GM23338 (cell line): ENCODE measurements around the gene APPBP2. TPM values are rescaled to one million over a fixed set of nuclear protein-coding genes. Genes with fewer than 3 reads are reported as not detected.

ENCODE experiments used
- ATAC-seq: fragments of 200-7000 bp; cut with Tn5 transposase; 3 replicates; pipeline ENCODE4 v1.9.1; 2020
- DNase-seq: peaks from one replicate; pipeline ENCODE4 v3.0.0-alpha.2; 2015; ENCODE audit warnings: low spot score
- H2AFZ ChIP-seq: fragments of 200-600 bp; sonication (generic); 2 replicates; pipeline ENCODE4 v1.8.0; 2016; ENCODE audit warnings: antibody characterized with exemption, mild to moderate bottlenecking, moderate library complexity
- H3F3A ChIP-seq: fragments of 200-600 bp; sonication (generic); replicated peaks from 2 replicates; pipeline ENCODE4 v1.8.0; 2017; ENCODE audit warnings: antibody characterized with exemption, mixed run types, low read depth
- H3K27ac ChIP-seq: fragments of 200-600 bp; sonication (generic); 2 replicates; pipeline ENCODE4 v1.6.1; 2016; ENCODE audit warnings: low read depth
- H3K27me3 ChIP-seq: fragments of 200-600 bp; sonication (generic); 2 replicates; pipeline ENCODE4 v1.8.0; 2016; ENCODE audit warnings: mild to moderate bottlenecking, mixed run types, moderate library complexity; ENCODE audit not compliant: insufficient read depth
- H3K36me3 ChIP-seq: fragments of 200-600 bp; sonication (generic); 2 replicates; pipeline ENCODE4 v1.8.0; 2016; ENCODE audit warnings: mild to moderate bottlenecking; ENCODE audit not compliant: insufficient read depth
- H3K4me1 ChIP-seq: fragments of 200-600 bp; sonication (generic); 2 replicates; pipeline ENCODE4 v1.8.0; 2016; ENCODE audit warnings: mild to moderate bottlenecking, moderate library complexity; ENCODE audit not compliant: insufficient read depth
- H3K4me2 ChIP-seq: fragments of 200-600 bp; sonication (generic); 2 replicates; pipeline ENCODE4 v1.7.1; 2017; ENCODE audit warnings: mixed run types
- H3K4me3 ChIP-seq: fragments of 200-600 bp; sonication (generic); 2 replicates; pipeline ENCODE4 v1.6.1; 2016; ENCODE audit warnings: mixed run types
- H3K79me2 ChIP-seq: fragments of 200-600 bp; sonication (generic); replicated peaks from 2 replicates; pipeline ENCODE4 v1.8.0; 2017; ENCODE audit warnings: mild to moderate bottlenecking; ENCODE audit not compliant: insufficient read depth
- H3K9me2 ChIP-seq: fragments of 200-600 bp; sonication (generic); 2 replicates; pipeline ENCODE4 v1.8.0; 2017; ENCODE audit not compliant: insufficient read depth
- H4K20me1 ChIP-seq: fragments of 200-600 bp; sonication (generic); replicated peaks from 2 replicates; pipeline ENCODE4 v1.8.0; 2017; ENCODE audit warnings: mild to moderate bottlenecking; ENCODE audit not compliant: insufficient read depth
- H3K27ac Mint-ChIP-seq: 2 replicates; pipeline ENCODE4 v1.8.0; 2020; ENCODE audit warnings: inconsistent platforms, mild to moderate bottlenecking, moderate library complexity, mixed read lengths
- H3K27me3 Mint-ChIP-seq: 3 replicates; pipeline ENCODE4 v1.8.0; 2022; ENCODE audit warnings: low read depth, mild to moderate bottlenecking, moderate library complexity, mixed read lengths, inconsistent platforms; ENCODE audit not compliant: insufficient read depth, poor library complexity
- H3K36me3 Mint-ChIP-seq: 3 replicates; pipeline ENCODE4 v1.8.0; 2021; ENCODE audit warnings: low read depth, mild to moderate bottlenecking, inconsistent platforms, moderate library complexity, mixed read lengths
- H3K4me1 Mint-ChIP-seq: 3 replicates; pipeline ENCODE4 v1.8.0; 2020; ENCODE audit warnings: mild to moderate bottlenecking, inconsistent platforms, mixed read lengths
- H3K4me3 Mint-ChIP-seq: 3 replicates; pipeline ENCODE4 v1.8.0; 2021; ENCODE audit warnings: moderate library complexity, mild to moderate bottlenecking, inconsistent platforms, mixed read lengths
- H3K9me3 Mint-ChIP-seq: 3 replicates; pipeline ENCODE4 v1.8.0; 2020; ENCODE audit warnings: moderate library complexity, mild to moderate bottlenecking, inconsistent platforms, mixed read lengths
- EZH2 ChIP-seq: fragments of 200-600 bp; sonication (generic); IDR thresholded peaks from one replicate; pipeline ENCODE4 v1.8.0; 2017; ENCODE audit warnings: antibody characterized with exemption, mild to moderate bottlenecking, low read depth; ENCODE audit not compliant: unreplicated experiment
- EZH2phosphoT487 ChIP-seq: fragments of 200-600 bp; sonication (generic); IDR thresholded peaks from one replicate; pipeline ENCODE4 v1.8.1; 2018; ENCODE audit warnings: antibody characterized with exemption; ENCODE audit not compliant: unreplicated experiment
- JUNB ChIP-seq: IDR thresholded peaks from one replicate; pipeline ENCODE4 v1.6.1; 2016; ENCODE audit warnings: antibody characterized with exemption; ENCODE audit not compliant: unreplicated experiment
- NANOG ChIP-seq: IDR thresholded peaks from 2 replicates; pipeline ENCODE4 v1.6.1; 2016; ENCODE audit warnings: antibody characterized with exemption, borderline replicate concordance
- POLR2AphosphoS5 ChIP-seq: IDR thresholded peaks from 2 replicates; pipeline ENCODE4 v1.6.1; 2016; ENCODE audit warnings: antibody characterized with exemption, low read depth
- ZNF331 ChIP-seq: fragments of 250-450 bp; sonication (Bioruptor Pico); IDR thresholded peaks from 2 replicates; pipeline ENCODE4 v1.5.0; 2020; ENCODE audit warnings: low read depth, mild to moderate bottlenecking, moderate library complexity
- polyA plus RNA-seq: library from polyadenylated mRNA; unstranded; fragments of >200 nt; fragmentation: Nextera tagmentation; extraction: Ambion mirVana; gene quantifications from 2 replicates; pipeline ENCODE4 v1.2.1, GENCODE V29; 2016
- total RNA-seq: library from RNA; depleted of rRNA; stranded (reverse); fragments of >200 nt; shearing (Covaris generic); gene quantifications from 2 replicates; pipeline ENCODE4 v1.2.3, GENCODE V29; 2014
- TF ChIP-seq, protein P1 (sequence below): IDR thresholded peaks from 2 replicates; pipeline ENCODE4 v1.6.1; 2016; ENCODE audit warnings: antibody characterized with exemption
- TF ChIP-seq, protein P2 (sequence below): fragments of 250-450 bp; sonication (Bioruptor Pico); IDR thresholded peaks from 2 replicates; pipeline ENCODE4 v1.5.0; 2020; ENCODE audit warnings: mild to moderate bottlenecking, moderate library complexity

Gene APPBP2
- total and polyA plus RNA-seq, 2 experiments from 2014 or later: 9.3 to 15.0 TPM

DNA sequence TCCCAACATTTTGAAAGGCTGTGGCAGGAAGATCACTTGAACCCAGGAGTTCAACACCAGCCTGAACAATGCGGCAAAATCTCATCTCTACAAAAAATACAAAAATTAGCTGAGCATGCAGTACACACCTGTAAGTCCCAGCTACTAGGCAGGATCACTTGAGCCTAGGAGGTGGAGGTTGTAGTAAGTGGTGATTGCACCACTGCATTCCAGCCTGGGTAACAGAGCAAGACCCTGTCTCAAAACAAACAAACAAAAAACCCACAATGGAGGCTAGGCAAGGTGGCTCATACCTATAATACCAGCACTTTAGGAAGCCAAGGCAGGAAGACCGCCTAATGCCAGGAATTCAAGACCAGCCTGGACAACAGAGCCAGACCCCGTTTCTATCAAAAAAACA is 12.0 kb downstream of the APPBP2 start:
- Histone ChIP-seq H4K20me1 (peaks cover 11% of the 10 kb centered on the region; the same call in 1 of the 2 replicates), H3K27me3 (no peaks in the 10 kb centered on the region), H2AFZ (no peak overlapping the region), H3K36me3 (no peaks in the 10 kb centered on the region), H3K79me2 (peaks cover 96% of the 10 kb centered on the region), H3K4me1 (no peaks in the 10 kb centered on the region), H3F3A (no peaks in the 10 kb centered on the region), H3K4me2 (no peak overlapping the region), H3K9me2 (no peaks in the 10 kb centered on the region), H3K27ac (no peak overlapping the region), H3K4me3 (no peak overlapping the region)
- Mint-ChIP-seq H3K4me1 (no peaks in the 10 kb centered on the region), H3K4me3 (no peak overlapping the region), H3K36me3 (peaks cover 26% of the 10 kb centered on the region), H3K27ac (no peak overlapping the region), H3K27me3 (no peaks in the 10 kb centered on the region), H3K9me3 (no peaks in the 10 kb centered on the region)
- TF ChIP-seq EZH2 (no peak), NANOG (no peak), JUNB (no peak), POLR2AphosphoS5 (no peak), EZH2phosphoT487 (no peak), ZNF331 (CRISPR knock-in tag) (no peak)
- TF ChIP-seq, protein P1, sequence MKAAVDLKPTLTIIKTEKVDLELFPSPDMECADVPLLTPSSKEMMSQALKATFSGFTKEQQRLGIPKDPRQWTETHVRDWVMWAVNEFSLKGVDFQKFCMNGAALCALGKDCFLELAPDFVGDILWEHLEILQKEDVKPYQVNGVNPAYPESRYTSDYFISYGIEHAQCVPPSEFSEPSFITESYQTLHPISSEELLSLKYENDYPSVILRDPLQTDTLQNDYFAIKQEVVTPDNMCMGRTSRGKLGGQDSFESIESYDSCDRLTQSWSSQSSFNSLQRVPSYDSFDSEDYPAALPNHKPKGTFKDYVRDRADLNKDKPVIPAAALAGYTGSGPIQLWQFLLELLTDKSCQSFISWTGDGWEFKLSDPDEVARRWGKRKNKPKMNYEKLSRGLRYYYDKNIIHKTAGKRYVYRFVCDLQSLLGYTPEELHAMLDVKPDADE: no peak
- TF ChIP-seq, protein P2, sequence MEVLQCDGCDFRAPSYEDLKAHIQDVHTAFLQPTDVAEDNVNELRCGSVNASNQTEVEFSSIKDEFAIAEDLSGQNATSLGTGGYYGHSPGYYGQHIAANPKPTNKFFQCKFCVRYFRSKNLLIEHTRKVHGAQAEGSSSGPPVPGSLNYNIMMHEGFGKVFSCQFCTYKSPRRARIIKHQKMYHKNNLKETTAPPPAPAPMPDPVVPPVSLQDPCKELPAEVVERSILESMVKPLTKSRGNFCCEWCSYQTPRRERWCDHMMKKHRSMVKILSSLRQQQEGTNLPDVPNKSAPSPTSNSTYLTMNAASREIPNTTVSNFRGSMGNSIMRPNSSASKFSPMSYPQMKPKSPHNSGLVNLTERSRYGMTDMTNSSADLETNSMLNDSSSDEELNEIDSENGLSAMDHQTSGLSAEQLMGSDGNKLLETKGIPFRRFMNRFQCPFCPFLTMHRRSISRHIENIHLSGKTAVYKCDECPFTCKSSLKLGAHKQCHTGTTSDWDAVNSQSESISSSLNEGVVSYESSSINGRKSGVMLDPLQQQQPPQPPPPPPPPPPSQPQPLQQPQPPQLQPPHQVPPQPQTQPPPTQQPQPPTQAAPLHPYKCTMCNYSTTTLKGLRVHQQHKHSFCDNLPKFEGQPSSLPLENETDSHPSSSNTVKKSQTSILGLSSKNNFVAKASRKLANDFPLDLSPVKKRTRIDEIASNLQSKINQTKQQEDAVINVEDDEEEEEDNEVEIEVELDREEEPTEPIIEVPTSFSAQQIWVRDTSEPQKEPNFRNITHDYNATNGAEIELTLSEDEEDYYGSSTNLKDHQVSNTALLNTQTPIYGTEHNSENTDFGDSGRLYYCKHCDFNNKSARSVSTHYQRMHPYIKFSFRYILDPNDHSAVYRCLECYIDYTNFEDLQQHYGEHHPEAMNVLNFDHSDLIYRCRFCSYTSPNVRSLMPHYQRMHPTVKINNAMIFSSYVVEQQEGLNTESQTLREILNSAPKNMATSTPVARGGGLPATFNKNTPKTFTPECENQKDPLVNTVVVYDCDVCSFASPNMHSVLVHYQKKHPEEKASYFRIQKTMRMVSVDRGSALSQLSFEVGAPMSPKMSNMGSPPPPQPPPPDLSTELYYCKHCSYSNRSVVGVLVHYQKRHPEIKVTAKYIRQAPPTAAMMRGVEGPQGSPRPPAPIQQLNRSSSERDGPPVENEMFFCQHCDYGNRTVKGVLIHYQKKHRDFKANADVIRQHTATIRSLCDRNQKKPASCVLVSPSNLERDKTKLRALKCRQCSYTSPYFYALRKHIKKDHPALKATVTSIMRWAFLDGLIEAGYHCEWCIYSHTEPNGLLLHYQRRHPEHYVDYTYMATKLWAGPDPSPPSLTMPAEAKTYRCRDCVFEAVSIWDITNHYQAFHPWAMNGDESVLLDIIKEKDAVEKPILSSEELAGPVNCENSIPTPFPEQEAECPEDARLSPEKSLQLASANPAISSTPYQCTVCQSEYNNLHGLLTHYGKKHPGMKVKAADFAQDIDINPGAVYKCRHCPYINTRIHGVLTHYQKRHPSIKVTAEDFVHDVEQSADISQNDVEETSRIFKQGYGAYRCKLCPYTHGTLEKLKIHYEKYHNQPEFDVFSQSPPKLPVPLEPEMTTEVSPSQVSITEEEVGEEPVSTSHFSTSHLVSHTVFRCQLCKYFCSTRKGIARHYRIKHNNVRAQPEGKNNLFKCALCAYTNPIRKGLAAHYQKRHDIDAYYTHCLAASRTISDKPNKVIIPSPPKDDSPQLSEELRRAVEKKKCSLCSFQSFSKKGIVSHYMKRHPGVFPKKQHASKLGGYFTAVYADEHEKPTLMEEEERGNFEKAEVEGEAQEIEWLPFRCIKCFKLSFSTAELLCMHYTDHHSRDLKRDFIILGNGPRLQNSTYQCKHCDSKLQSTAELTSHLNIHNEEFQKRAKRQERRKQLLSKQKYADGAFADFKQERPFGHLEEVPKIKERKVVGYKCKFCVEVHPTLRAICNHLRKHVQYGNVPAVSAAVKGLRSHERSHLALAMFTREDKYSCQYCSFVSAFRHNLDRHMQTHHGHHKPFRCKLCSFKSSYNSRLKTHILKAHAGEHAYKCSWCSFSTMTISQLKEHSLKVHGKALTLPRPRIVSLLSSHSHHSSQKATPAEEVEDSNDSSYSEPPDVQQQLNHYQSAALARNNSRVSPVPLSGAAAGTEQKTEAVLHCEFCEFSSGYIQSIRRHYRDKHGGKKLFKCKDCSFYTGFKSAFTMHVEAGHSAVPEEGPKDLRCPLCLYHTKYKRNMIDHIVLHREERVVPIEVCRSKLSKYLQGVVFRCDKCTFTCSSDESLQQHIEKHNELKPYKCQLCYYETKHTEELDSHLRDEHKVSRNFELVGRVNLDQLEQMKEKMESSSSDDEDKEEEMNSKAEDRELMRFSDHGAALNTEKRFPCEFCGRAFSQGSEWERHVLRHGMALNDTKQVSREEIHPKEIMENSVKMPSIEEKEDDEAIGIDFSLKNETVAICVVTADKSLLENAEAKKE (CRISPR knock-in tag): no peak
- no peak for ATAC-seq
- DNase-seq: no peak
